GM18511 (cell line): Measurements from ENCODE around the gene SPATA6.
A peak's percentile ranks its signal among the peaks of the same experiment; 100 is the strongest.
"Not testable (repeated sequence)": the region's sequence is repeated elsewhere in the genome, so short reads cannot be mapped to it uniquely, and the experiment has no call there.

Experiments used
- ATAC-seq: cut with Tn5 transposase; IDR thresholded peaks from one replicate; pipeline ENCODE4 v1.9.1; 2021; ENCODE audit warnings: mild to moderate bottlenecking, moderate library complexity; ENCODE audit not compliant: unreplicated experiment

Gene SPATA6

DNA sequence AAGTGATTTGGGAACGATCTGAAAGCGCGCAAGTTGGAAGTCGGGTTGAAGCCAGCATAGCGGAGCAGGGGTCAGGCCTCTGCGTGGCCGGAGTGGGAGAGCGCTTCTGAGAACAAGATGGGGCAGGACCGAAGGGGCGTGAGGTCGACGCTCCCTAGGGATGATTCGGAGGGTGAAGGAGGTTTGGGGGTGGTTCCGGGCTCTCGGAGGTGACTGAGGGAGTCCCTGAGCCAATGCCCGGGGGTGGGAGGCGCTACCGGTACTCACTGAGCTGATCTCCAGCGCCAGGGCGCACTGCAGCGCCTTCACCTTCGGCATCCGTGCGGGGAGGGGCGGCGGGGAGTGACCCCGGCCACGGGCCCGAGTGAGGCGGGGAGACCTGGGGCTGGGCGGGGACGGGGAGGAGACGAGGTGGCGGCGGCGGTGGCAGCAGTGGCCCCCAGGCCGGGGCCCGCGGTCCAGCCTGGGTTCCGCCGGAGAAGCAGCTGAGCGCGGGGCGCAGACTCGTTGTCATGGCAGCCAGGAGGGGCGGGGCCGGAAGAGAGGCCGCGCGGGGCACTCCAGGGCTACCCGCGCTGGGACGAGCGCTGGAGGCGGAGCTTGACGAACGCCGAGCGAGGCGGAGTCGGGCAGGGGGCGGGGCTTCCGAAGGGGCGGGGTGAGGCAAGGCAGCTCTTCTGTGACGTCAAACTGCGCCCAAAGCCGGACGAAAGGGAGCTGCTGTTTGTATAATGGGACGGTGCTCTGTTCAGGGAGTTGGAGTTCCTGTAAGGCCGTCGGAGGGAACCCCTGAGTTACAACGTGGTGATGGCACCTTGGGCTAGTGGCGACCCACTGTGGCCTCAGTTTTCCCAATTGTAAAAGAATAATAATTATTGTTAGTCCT lies at the start of gene SPATA6:
Gene SPATA6 (minus strand): TSS at position 514 of the 886 bp plus-strand sequence. CDS start 196 bp downstream, at position 318.
- peak; percentile 99 for ATAC-seq

DNA sequence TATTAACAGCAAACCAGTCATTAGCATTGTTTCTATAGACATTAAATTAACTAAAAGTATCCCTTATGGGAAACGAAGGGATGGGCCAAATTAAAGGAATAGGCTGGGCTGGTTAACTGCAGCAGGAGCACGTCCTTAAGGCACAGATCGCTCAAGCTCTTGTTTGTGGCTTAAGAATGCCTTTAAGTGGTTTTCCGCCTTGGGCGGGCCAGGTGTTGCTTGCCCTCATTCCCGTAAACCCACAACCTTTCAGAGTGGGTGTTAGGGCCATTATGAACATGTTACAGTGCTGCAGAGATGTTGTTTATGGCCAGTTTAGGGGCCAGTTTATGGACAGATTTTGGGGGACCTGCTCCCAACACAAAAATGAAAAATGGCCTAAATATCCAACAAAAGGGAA lies 47.9 kb upstream of the SPATA6 start:
- not testable (repeated sequence) for ATAC-seq

DNA sequence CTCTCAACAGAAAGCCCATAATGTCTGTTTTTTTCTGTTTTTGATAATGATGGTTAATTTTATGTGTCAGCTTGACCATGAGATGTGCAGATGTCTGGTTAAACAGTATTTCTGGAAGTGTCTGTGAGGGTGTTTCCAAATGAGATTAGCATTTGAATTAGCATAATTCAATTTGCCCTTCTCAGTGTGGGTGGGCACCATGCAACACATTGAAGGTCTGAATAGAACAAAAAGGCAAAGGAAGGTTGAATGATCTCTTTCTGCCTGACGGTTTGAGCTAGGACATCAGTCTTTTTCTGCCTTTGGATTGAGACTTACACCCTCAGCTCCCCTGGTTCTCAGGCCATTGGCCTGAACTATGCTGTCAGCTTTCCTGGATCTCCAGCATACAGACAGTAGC lies 34.9 kb upstream of the SPATA6 start:
- ATAC-seq: no peak

DNA sequence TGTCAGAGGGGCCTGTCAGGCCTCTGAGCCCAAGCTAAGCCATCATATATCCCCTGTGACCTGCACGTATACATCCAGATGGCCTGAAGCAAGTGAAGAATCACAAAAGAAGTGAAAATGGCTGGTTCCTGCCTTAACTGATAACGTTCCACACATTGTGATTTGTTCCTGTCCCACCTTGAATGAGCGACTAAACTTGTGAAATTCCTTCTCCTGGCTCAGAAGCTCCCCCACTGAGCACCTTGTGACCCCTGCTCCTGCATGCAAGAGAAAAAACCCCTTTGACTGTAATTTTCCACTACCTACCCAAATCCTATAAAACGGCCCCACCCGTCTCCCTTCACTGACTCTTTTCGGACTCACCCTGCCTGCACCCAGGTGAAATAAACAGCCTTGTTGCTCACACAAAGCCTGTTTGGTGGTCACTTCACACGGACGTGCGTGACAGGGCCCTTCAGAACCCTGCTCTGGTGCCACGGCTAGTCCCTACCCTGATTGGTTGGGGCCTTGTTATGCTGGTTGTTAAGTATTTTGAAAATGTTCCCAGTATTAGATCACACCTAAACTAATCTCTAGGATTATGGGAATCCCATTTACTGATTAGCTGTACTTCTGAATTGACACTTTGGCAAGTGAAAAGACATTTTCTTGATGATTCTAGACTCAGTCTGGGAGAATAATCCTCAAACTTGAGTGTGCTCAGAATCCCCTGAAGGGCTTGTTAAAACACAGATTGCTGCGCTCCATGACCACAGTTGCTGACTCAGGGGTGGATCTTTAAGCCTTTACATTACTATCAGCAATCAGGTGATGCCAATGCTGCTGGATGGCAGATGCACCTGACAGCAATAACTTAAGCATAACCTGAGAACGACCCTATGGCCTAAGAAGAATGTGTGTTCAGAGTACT lies 28.8 kb upstream of the SPATA6 start:
- ATAC-seq: no peak

DNA sequence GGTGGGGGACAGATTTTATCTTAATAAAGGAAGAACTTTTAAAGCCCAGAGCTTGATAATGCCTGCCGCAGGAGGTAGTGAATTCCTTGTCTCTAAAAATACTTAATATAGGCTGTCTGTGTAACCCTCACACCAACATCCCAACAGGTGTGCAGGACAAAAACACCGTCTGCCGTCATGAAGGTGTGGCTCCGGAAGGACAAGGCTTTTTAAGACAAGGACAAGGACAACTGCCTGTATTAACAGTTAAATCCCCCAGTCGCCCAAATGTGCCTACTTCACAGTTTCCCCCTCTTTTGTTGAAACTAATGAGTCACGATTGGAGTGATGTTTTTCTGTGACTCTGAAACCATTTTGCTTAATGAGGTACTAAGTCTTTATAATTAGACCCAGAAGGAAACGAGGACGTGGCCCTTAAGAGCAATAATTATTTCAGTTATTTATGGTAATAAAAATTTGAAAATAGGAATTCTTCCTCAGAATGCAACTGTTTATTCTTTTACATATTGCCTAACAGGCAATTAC lies 27.3 kb upstream of the SPATA6 start:
- ATAC-seq: no peak

DNA sequence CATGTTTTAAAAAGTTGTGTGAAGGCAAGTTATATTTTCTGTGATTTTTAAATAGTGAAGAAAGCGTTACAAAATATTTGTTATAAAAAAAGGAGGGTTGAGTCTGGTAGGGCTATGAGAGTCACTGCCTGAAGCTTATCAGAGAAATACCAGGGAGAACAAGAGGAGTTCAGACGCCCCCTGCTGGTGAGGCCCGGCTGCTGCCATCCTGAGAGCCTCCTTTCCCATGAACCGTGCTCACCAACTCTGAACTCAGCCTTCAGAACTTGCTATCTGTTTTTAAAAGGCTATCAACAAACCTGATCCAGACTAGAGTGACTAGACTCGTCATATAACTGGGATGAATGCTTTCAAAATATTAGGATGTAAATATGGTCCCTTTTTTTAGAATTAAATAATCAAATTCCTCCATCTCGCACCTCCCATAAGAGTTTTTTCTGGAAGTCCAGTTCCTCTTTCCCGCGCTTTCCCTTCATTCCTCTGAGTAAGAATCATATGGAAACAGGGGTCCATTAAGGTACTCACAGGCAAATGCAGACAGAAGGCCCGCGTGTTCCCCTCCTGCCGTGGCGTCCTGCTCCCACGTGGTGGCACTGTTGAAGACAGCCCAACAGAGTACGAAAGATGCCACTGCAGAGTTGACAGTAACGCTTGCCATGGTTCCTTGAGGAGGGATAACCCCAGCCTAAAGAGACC lies 26.2 kb upstream of the SPATA6 start:
- peak; percentile 87 for ATAC-seq

DNA sequence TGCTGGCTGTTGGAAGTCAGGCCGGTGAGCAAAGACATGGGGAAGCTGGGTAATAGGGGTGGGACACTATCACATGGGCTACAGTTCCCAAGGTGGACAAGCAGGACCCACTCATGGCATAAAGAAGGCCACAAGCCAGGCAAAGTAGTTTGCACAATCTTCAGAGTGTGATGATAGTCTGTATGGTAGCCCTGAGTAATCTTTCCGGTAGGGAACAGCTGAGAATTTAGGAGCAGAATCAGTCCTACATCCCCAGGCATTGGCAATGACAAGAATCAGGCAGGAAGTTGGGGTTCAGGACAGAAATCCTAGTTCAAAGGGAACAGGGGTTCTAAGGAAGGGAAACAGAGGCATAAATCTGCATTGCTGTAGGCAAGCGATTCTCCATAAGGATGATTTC lies 23.9 kb upstream of the SPATA6 start:
- ATAC-seq: no peak

DNA sequence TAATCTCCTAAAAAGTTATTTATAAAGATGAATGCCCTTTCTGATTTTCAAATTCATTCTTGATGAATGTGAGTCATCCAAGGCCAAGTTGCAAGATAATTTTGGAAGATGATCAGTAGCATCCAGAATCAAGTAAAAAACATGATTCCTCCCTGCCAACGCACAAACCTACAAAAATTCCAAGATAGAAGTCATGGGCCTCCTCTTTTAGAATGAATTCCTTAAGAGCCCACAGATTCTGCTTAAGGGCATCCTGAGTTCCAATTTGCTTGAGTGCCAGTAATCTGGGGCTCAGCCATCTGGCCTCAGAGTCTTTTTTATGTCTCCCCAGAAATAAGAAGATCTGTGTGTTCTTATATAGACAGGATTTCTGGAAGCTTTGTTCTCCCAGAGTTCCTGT lies 23.2 kb upstream of the SPATA6 start:
- ATAC-seq: no peak

DNA sequence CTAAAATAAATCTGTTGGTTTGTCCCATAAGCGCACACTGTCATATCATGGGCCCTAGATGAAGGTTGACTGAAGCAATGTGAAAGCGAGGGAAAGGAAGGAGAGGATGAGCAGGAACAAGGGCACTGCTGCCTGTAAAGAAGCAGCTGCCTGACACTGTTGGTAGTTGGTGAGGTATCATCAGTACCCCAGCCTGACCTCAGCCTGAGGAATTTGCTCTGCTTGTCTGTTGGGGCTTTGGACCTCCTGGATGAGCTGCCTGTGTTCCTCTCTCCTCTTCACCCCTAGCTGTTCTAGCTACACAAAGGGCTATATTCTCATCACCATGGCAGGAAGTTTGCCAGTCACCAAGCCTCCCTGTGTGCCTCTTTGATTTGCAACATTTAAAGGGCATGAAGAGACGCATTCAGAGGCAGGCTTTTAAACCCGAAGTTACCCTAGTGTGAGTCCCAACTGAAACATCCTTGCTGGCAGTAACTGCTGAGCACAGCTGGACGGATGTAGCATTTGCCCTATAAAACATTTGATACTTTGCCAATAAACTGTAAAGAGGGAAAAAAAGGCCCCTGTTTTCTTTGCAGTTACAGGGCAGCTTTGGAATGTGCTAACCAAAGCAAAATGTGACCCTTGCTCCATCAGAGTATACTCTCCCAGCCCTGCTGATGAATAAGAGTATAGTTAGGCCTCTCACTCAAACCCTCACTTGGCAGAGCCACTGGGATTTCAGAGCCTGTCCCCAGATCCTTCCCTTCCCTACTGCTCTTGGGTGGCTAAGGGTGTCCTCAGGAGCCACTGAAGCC lies 22.2 kb upstream of the SPATA6 start:
- no peak for ATAC-seq

DNA sequence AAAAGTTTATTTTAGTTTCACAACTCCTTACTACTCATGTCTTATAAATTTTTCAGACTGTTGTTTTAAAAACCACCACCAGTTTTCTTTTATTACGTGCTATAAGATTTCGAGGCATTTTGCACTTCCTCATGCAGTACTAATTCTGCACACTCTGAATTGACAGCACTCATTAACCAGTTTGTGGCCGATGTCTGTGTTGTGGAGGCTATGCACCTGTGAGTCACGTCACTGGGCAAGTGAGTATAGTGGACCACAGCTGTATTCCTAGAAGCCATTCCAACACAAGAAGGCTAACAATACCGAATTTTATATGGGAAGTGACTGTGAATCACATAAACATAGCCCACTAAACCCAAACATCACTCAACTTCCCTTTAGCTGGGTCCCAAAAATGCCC lies 21.0 kb upstream of the SPATA6 start:
- ATAC-seq: no peak

DNA sequence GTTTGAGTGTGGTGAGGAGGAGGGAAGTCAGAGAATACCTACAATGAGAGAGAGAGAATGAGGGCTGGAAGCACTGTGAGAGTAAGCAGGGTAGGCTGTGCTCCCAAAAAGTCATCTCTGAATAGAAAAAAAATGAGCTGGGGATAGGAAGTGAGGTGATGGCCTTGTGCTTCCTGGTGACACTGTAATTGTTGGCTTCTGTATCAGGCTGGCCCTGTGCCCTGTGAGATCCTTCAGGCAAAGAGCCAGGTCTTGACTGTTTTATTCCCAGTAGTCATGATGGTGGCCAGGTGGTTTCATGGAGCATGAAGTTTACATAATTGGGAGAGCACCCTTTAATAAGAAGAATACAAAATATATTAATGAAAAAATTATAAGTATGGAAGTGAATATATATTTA lies 20.4 kb upstream of the SPATA6 start:
- ATAC-seq: no peak

DNA sequence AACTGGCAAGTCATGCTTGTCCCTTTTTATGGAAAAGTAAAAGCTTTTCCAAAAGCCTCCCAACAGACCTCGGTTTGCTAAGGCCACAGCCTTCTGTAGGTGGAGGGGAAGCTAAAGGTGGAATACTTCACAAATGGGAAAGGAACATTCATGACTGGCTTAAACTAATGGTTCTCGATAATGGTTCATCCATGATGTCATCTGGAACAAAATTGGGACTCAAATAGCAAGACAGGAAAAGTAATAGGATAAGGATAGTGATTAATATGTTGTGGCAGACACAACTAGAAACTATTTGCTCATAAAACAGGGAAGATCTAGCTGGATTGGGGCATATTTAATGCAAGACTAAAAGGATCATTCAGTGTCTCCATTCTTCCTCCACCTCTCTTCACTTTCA lies 16.7 kb upstream of the SPATA6 start:
- no peak for ATAC-seq

DNA sequence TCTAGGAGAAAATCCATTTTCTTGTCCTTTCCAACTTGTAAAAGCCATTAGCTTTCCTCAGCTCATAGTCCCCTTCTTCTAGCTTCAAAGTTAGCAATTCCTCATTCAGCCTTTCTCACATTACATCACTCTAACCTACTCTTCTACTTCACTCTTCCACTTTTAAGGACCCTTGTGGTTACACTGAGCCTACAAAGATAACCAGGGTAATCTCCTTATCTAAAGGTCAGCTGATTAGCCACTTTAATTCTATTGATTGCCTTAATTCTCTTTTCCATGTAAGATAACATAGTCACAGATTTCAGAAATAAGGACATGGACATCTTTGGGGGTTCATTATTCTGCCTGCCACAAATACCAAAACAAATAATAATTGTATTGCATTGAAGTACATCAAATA lies 8.5 kb upstream of the SPATA6 start:
- ATAC-seq: no peak

DNA sequence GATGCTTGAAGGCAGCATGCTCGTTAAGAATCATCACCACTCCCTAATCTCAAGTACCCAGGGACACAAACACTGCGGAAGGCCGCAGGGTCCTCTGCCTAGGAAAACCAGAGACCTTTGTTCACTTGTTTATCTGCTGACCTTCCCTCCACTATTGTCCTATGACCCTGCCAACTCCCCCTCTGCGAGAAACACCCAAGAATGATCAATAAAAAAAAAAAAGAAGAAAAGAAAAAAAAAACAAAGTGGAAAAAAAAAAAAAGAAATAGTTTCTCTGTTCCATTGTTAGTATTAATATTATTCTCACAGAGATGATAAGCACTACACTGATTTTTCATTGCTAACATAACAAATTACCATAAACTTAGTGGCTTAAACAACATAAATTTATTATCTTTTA lies 8.0 kb upstream of the SPATA6 start:
- not testable (repeated sequence) for ATAC-seq

DNA sequence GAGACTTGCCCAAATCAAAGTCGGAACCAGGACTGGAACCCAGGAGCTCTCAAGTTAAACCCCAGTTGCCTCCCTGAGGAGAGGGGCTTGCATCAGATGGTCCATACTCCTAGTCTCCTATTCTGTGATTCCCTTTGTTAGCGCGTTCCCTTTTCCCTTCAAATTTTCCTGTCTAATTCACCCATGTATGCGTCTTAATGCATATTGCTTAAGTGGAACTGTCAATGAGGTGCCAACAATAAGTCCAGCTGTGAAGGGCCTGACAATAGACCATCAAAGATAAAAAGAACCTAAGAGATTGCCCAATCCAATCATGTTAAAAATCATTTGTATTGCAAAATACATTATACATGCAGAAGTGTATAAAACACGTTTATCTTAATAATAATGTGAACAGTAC lies 634 bp upstream of the SPATA6 start:
- ATAC-seq: no peak

DNA sequence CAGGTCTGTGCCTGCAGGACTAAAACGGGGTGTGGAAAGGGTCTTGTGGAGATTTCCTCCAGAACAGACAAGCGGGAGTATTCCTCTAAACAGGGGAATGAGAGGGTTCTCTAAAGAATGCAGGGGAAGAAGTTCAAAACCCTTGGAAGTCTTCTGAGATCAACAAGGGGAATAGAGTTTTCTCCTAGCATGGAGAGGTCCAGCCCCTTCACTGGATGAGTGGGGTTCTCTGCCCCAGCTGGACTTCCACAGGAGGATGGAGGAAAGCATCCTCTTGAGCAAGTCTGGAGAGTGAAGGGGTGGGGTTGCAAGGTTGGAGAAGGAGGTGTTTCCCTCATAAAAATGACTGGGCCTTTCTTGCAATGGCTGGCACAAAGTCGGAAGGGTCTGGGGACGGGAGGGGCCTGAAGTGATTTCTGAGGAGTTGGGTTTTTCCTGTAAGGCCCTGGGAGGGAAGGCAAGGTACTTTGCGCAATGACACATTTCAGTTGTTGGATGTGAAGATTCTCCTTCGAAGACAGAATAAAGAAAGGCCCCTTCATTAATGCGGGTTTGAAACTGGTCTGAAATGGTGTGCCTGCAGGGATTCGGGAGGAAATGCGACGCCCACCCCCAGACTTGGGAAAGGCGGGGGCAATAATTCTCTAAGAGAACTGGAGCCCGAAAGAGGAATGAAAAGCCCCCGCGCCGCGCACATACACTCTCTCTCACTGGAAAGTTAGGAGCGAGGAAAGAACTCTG lies 884 bp downstream of the SPATA6 start:
- no peak for ATAC-seq

DNA sequence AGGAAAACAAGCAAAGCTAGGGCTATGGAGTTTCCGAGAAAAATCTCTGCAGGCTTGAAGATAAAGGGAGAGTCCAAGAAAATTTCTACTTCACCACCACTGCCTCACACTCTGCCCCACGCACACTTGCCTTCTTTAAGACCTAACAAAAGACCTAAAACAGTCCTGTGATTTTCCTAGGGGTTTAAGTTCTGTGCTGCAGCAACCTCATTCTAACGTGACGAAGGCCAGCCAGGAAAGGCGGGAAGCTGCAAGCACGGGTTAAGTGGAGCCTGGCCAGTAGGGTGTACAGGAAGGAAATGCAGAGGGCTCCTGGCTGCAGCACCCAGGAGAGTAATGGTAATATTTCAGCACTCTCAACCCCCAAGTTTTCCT lies 1.5 kb downstream of the SPATA6 start:
- ATAC-seq: no peak

DNA sequence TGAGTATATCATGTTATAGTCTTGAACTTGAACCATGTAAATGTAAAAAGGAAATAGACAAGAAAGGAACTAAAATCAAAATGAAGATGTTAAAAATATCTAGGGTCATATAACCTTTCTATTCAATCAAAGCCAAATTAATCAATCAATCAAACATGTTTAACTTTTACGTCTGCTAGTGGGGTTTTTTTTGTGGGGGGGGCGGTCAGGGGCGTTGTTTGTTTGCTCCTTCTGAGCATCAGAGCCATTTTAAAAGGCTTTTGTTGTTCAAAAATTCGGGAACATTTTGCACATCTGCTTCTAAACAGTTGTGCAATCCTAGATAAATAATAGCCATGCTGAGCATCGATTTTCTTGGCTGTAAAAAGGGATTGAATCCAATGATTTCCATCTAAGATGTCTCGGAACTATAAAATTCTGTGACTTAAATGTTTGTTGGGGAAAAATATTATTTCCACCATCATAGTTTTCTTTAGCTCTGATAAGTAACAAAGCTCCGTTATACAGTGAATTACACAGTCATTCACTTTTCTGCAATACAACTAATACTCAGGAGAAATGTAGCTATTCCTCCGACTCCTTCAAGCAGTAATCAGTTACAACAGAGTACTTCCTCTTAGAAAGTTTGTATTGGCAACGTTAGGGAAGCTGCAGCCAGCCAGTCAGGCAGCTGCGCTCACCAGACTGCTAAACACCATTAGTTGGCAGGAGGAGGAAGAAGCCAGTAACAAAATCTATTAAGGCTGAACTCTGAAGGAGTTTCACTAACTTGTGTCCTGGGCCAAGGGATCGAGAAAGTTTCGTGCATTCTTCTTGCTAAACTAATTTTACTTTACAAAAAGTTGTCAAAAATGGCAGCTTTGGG lies 2.2 kb downstream of the SPATA6 start:
- no peak for ATAC-seq

DNA sequence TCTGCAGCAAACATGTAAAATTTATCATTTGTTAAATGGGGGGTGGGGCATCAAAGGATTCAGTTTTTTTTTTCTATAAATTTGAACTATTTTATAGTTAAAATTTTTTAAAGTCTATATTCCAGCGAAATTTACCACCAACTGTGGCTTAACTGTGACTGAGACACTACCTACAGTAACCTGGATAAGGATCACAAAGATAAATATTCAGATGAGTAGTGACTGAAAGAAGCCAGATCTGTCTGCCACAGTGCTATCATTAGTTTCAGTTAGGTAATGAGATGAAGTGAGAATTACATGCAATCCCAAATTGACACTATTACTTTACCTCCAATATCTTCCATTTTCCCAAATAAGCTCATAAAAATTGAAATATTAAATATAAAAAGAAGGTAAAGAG lies 5.4 kb downstream of the SPATA6 start:
- ATAC-seq: no peak
